HG02759 (cell line): ENCODE data around the gene ARHGEF3.

Source experiments
- ATAC-seq: cut with Tn5 transposase; IDR thresholded peaks from one replicate; pipeline ENCODE4 v1.9.1; 2021; ENCODE audit warnings: mild to moderate bottlenecking, moderate library complexity; ENCODE audit not compliant: unreplicated experiment

ARHGEF3 gene

GRCh38 chr3:56823984-56824703 is 22.4 kb upstream of the ARHGEF3 start:
- no peak for ATAC-seq

- no peak for ATAC-seq
These were observed 21.7 kb upstream of the ARHGEF3 start for GRCh38 chr3:56823421-56823926.

GRCh38 chr3:56822501-56822900 is 20.8 kb upstream of the ARHGEF3 start:
- no peak for ATAC-seq

- ATAC-seq = no peak
These were observed 17.5 kb upstream of the ARHGEF3 start for GRCh38 chr3:56819016-56819809.

GRCh38 chr3:56818156-56818985 is 16.6 kb upstream of the ARHGEF3 start:
- no peak for ATAC-seq

GRCh38 chr3:56817646-56818045 is 15.9 kb upstream of the ARHGEF3 start:
- ATAC-seq = no peak

- ATAC-seq = no peak
These were observed 14.3 kb upstream of the ARHGEF3 start for GRCh38 chr3:56816061-56816460.

- no peak for ATAC-seq
These were observed 13.8 kb upstream of the ARHGEF3 start for GRCh38 chr3:56815589-56815988.

GRCh38 chr3:56813653-56813960 is 11.9 kb upstream of the ARHGEF3 start:
- ATAC-seq = no peak

GRCh38 chr3:56812754-56813652 is 11.3 kb upstream of the ARHGEF3 start:
- no peak for ATAC-seq

GRCh38 chr3:56811546-56812202 is 9.9 kb upstream of the ARHGEF3 start:
- no peak for ATAC-seq

GRCh38 chr3:56810577-56811545 is 9.1 kb upstream of the ARHGEF3 start:
- ATAC-seq = no peak

- ATAC-seq = no peak
These were observed 4.7 kb upstream of the ARHGEF3 start for GRCh38 chr3:56806407-56806806.

GRCh38 chr3:56802790-56803189 is 1.0 kb upstream of the ARHGEF3 start:
- ATAC-seq = no peak

- ATAC-seq = no peak
These were observed 613 bp upstream of the ARHGEF3 start for GRCh38 chr3:56802378-56802745.

GRCh38 chr3:56800832-56801661 is 702 bp downstream of the ARHGEF3 start:
- peak; percentile 4 for ATAC-seq

- no peak for ATAC-seq
These were observed 1.5 kb downstream of the ARHGEF3 start for GRCh38 chr3:56800130-56800831.
